IPS-NIHi11 (cell line): ENCODE data around the gene PSMD1.

Experiments
- DNase-seq: peaks from one replicate; pipeline ENCODE4 v3.0.0; 2012; ENCODE audit warnings: mixed read lengths, low spot score

The PSMD1 gene

GRCh38 chr2:231036131-231036530, 20.5 kb upstream of the PSMD1 start:
- DNase-seq = no peak

GRCh38 chr2:231036578-231037106, 20.0 kb upstream of the PSMD1 start:
- no peak for DNase-seq

GRCh38 chr2:231037202-231037730, 19.4 kb upstream of the PSMD1 start, which contains the start of gene C2orf72:
Gene C2orf72 (plus strand): TSS chr2:231037523. CDS start chr2:231037566, 43 bp downstream.
- DNase-seq = peak; percentile 84

DNA sequence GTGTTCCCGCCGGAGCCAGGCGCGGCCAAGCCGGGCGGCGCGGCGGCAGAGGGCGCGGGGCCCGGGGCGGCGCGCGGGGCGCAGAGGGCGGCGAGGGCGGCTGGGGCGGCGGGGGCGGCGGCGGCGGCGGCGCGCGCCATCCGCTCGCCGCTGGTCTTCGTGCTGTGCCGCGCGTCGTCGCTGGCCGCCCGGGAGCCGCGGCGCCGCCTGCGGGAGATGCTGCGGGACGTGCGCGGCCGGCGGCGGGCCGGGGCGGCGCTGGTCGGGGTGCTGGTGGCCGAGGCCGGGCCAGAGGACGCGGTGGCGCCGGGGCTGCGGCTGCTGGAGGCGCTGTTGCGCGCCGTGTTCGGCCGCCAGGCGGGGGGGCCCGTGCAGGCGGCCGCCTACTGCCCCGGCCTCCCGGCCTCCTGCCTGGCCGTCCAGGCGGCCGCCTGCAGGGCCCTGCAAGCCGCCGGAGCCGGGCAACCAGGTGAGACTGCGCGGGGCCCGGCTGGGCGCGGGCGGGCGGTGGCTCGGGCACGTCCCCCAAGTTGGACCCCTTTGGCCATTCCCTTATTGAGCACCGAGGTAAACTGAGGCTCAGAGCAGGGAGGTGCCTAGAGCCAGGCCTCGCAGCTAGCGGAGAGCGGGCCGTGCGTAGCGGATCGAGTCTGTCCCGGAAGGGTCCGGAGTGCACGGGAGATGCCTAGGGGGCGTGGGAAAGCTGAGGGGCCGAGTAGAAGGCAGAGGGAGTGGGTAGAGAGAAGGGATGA, 18.8 kb upstream of the PSMD1 start:
- DNase-seq = peak; percentile 79

DNA sequence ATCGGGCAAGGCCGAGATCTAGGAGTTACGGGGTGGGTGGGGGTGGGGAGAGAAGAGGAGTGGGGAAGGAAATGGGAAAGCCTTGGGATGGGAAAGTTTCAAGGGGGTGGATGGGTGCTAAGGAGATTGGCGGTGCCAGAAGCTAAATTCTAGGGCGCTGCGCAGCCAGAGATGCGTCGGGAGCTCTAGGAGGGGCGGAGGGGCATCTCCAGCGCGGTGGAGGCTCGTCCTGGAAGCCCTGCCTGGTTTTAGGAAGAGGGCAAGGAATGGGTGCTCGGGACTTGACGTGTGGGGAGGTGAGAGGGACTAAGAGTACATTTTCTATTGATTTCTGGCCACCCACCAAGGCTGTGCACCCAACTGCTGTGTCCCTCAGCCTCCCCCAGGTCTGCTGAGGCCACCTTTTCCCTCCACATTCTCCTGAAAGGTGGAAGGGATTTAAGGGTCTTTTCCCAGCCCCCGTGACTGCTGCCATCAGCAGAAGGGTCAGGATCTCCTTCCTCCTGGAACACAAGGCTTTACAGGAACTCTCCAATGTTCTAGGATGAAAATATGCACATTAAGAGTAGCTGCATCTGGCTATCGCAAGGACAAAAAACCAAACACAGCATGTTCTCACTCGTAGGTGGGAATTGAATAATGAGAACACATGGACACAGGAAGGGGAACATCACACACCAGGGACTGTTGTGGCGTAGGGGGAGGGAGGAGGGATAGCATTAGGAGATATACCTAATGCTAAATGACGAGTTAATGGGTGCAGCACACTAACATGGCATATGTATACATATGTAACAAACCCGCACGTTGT, 18.0 kb upstream of the PSMD1 start:
- DNase-seq = peak; percentile 24

DNA sequence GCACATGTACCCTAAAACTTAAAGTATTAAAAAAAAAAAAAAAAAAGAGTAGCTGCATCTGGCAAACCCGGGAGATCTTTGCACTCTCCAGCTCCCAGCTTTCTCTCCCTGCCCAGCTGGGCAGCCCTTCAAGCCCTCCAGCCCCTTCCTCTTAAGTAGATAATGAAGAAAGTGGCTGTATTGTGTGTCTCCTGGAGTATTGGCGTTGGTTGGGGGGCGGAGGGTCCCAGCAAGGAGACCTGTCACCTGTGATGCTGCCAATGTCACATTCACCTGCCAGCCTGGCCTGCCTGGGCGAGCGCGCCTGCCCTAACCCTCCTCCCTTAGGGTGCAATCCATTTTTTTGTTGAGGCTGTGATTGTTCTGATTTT, 17.4 kb upstream of the PSMD1 start:
- DNase-seq = no peak

DNA sequence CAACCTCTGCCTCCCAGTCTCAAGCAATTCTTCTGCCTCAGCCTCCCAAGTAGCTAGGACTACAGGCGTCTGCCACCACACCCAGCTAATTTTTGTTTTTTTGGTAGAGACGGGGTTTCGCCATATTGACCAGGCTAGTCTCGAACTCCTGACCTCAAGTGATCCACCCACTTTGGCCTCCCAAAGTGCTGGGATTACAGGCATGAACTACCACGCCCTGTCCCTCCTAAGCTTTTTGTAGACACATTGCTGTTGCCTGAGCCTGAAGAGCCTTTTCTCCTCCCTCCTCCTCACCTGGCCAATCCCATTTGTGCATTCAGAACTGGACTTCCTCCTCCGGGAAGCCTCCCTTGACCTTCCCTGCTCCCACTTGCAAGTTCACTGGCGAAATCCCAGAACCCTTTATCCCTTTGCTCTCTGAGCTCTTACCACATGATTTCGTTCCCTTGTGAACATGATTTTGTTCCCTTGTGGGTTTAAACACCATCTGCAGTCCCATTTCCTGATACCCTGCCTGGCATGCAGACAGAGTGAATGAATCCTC, 16.8 kb upstream of the PSMD1 start:
- no peak for DNase-seq

DNA sequence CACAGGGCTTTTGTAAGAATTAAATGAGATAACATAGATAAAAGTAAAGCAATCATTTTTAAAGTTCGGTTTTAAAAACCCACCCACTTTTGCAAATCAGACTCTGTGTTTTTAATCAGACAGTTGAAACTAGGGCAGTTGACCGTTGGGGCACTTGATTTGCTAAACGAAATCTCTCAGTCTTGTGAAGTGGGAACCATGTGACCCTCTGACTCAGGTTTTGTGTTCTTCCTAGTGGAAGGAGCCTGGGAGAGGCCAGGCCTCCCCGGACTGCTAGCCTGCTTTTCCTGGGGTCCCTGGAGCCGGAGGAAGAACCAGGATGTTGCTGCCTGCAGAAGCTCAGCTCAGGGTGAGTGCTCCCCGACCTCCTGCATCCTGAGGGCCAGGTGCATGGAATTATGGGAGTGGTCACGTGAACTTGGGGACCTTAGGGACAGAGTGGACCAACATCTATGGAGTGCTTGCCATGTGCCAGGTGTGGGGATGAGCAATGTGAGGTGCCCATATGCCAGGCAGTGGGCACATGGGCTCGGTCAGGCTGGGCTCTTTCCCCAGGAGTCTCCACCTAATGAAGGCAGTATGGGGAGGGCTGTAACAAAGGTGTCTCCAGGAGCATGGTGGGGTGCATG, 15.5 kb upstream of the PSMD1 start:
- no peak for DNase-seq

GRCh38 chr2:231043796-231044195, 12.9 kb upstream of the PSMD1 start:
- no peak for DNase-seq

DNA sequence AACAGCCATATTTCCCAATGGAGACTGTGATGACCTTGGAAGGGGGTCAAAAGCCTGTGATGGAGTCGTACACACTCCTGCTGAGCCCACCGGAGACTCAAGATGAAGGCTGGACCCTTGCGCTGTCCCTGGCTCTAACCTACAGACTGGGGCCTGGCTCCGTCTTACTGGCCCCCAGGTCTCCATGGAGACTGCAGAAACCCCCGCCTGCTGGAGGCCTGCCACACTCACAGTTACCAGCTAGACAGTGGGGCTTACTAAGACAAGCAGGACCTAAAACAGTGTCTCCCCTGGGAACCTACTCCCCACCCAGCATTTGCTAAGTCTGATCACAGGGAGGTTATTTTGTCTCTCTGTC, 9.8 kb upstream of the PSMD1 start:
- no peak for DNase-seq

GRCh38 chr2:231047274-231047922, 9.3 kb upstream of the PSMD1 start:
- DNase-seq = no peak

DNA sequence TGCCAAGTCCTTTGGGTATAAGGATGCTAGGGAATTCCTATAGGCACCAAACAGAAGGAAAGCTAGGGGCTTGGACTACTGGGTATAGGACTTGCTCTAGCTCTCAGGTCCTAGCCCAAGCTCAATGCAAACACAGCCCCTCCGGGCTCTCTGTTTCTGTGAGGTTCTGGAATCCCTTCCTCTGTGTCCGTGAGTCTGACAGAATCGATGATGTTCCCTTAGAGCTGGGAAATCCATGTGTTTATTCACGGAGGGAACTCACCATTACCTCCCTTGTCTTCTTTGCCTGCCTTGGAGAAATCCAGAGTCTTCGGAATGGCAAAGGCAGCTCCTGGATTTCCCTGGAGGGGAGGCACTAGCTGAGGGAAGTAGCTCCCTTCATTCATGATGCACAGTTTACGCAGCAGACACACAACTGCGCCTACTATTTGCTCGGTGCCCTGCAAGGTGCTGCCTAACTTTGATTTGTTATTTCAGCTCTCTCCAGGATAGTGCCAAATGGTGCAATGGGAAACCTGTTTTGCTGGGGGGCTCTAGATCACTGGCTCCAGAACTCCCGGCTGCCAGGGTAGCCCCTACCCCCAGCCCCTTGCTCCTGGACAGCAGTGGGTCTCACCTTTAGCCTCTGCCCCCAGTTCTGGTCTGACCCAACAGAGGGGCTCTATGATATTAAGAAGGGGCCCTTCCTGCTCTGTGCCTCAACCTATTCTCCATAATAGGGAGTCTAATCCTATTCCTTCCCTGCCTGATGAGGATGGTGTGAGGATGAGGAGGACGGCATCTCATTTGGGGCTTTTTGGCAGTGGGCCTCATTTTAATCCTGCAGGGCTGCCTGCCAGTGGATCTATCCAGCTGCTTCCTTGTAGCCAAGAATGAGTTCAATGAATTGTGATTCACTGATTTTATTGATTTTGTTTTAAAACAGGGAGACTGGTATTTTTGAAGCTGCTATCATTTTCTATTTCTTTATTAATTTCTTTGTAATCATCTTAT, 8.4 kb upstream of the PSMD1 start:
- no peak for DNase-seq

GRCh38 chr2:231049286-231050017, 7.2 kb upstream of the PSMD1 start:
- DNase-seq = no peak

GRCh38 chr2:231050018-231050901, 6.4 kb upstream of the PSMD1 start:
- no peak for DNase-seq

- DNase-seq = no peak
Measured at GRCh38 chr2:231051116-231051515, 5.6 kb upstream of the PSMD1 start.

DNA sequence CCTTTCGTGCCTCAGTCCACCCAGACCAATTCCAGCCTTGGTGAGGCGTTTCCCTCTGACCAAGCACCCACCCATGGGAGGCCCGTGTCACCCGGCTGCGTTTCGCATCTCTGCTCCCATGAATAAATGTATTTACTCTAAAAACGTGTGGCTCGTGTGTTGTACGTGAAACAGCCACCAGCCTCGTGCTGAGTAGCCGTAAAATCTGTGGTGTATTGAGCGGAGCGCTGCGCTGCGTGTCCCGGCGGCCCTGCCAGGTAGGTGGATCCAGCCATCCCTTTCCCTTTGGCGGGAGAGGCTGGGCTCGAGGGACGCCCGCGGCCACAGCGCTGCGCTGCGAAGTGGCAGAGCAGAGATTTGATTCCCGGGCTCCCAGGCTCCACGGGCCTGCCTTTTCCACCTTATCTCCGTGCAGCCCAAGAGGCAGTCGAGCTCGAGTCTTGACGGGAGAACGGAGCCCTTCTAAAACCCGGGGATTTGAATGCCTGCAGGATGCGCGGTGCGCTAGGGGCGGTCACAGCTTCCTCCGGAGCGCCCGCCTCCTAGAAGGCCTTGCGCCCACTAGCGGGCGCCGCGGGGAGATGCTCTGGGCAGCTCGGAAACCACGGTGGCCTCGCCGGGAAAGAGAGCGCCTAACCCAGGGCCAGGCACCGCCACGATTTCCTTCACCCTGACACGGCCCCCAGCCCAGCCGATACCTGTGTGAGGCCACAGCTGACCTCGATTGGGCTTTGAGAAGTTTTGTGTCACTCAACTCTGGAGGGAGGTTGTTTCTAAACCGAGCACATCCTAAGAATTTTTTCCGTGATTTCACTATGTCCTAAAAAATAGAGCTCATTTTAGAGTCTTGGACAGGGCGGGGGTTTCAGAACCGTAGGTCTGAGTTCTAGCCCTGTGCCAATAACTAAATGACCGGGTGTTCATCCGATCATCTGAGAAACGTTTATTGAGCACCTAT, 3.9 kb upstream of the PSMD1 start:
- DNase-seq = peak; percentile 85

DNA sequence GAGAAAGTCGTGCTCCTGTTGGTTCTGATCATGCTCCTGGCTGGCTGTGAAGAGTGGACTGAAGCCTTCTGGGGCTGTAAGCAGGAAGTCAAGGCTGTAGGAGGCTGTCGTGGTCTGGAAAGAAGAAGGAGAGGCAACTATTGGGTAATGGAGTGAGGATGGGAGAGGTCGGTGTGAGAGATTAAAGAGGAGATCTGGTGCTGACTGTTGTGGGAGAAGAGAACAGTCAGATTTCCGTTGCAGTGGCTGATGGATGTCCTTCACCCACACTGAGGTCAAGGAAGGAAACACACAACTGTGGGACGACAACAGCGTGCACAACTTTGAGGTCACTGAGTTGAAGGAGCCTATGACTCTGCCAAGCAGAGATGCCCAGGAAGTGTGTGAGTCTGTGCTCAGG, 2.8 kb upstream of the PSMD1 start:
- no peak for DNase-seq

DNA sequence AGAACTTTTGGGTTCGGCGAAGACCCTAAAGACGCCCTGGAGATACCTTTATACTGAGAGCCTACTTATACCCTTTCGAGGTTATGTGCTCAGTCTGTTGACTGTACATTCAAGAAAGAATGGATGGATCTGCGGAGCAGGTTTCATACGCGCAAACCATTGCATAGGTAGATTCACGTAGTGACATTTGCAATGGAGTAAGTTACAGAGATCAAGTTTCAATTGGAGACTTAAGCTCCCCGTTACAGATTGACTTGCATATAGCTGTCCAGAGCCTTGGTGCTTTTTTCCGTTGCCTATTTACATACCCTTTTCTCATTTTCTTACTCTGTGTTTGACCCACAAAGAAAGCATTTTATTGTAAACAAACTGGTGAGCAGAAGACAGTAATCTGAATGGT, 923 bp downstream of the PSMD1 start:
- no peak for DNase-seq
